Lower lobe of right lung (tissue), 2 donors: Measurements from ENCODE around the gene PHLDA3. TPM values are rescaled to one million over a fixed set of nuclear protein-coding genes. Genes with fewer than 3 reads are reported as not detected.

Experiments used
- ATAC-seq, 2 donors: fragments of 200-7000 bp; cut with Tn5 transposase; one replicate each; pipeline ENCODE4 v1.9.1; 2020 to 2022; ENCODE audit warnings: mild to moderate bottlenecking in 2 of 2, moderate library complexity in 2 of 2
- DNase-seq: peaks from one replicate; pipeline ENCODE4 v3.0.0-alpha.2; 2020
- H3K27ac ChIP-seq: fragments of 200-600 bp; one replicate; pipeline ENCODE4 v1.8.0; 2022
- H3K27me3 ChIP-seq: fragments of 200-600 bp; one replicate; pipeline ENCODE4 v1.8.0; 2022; ENCODE audit warnings: low read depth
- H3K36me3 ChIP-seq: fragments of 200-600 bp; one replicate; pipeline ENCODE4 v1.8.0; 2022; ENCODE audit warnings: mild to moderate bottlenecking
- H3K4me1 ChIP-seq: fragments of 200-600 bp; one replicate; pipeline ENCODE4 v1.8.0; 2022
- H3K4me3 ChIP-seq: fragments of 200-600 bp; one replicate; pipeline ENCODE4 v1.8.0; 2022; ENCODE audit warnings: mild to moderate bottlenecking
- H3K9me3 ChIP-seq: fragments of 200-600 bp; one replicate; pipeline ENCODE4 v1.8.0; 2022
- intact Hi-C: fragments of 100-400 bp; cut with DNase I; formaldehyde crosslinking; loops from one replicate; pipeline ENCODE4 v1.11.0; 2022
- total RNA-seq: library from RNA; stranded (reverse); fragmentation: NEBNext Ultra II Directional; extraction: Animal tissue kit (Norgen Biotek cat#: 25700); gene quantifications from one replicate; pipeline ENCODE4 v1.2.1, GENCODE V29; 2021
- TF ChIP-seq, protein P1 (sequence below): fragments of 200-600 bp; IDR thresholded peaks from one replicate; pipeline ENCODE4 v1.8.0; 2022; ENCODE audit warnings: antibody characterized with exemption, mild to moderate bottlenecking
- donor health status: DM: no; HTN: yes; CAD: no; lungs with severe emphysema.

Gene PHLDA3
- total RNA-seq, 1 donor from 2014 or later: 97.1 TPM

DNA sequence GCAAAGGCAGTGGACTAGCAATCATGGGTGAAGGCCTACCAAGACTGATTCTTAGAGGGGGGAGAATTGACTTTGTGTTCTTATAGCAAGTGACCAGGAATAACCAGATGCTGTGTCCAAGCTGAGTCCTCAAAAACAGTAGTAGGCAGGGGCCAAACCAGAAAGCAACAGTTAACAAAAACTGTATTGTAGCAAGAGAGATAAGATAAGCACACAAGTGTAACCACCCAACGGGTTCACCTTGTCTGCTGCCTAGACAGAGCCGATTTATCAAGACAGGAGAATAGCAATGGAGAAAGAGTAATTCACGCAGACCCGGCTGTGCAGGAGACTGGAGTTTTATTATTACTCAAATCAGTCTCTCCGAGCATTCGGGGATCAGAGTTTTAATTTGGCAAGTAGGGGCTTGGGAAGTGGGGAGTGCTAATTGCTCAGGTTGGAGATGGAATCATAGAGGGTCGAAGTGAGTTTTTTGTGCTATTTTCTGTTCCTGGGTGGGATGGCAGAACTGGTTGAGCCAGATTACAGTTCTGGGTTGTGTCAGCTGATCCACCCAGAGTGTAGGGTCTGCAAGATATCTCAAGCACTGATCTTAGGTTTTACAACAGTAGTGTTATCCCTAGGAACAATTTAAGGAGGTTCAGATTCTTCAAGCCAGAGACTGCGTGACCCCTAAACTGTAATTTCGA is 46.2 kb upstream of the PHLDA3 start:
- TF ChIP-seq, protein P1, sequence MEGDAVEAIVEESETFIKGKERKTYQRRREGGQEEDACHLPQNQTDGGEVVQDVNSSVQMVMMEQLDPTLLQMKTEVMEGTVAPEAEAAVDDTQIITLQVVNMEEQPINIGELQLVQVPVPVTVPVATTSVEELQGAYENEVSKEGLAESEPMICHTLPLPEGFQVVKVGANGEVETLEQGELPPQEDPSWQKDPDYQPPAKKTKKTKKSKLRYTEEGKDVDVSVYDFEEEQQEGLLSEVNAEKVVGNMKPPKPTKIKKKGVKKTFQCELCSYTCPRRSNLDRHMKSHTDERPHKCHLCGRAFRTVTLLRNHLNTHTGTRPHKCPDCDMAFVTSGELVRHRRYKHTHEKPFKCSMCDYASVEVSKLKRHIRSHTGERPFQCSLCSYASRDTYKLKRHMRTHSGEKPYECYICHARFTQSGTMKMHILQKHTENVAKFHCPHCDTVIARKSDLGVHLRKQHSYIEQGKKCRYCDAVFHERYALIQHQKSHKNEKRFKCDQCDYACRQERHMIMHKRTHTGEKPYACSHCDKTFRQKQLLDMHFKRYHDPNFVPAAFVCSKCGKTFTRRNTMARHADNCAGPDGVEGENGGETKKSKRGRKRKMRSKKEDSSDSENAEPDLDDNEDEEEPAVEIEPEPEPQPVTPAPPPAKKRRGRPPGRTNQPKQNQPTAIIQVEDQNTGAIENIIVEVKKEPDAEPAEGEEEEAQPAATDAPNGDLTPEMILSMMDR: no peak
- no peaks in the 10 kb centered on the region for H3K27me3 ChIP-seq
- no peak for ATAC-seq
- intact Hi-C loops: loop anchor here (5.0 kb wide), 1 partner anchor 33 kb away; no protein-coding TSS in a partner anchor
- H3K4me1 ChIP-seq: peaks cover 23% of the 10 kb centered on the region
- DNase-seq: no peak
- no peak overlapping the region for H3K27ac ChIP-seq
- H3K9me3 ChIP-seq: no peaks in the 10 kb centered on the region
- H3K36me3 ChIP-seq: no peaks in the 10 kb centered on the region
- no peak overlapping the region for H3K4me3 ChIP-seq

DNA sequence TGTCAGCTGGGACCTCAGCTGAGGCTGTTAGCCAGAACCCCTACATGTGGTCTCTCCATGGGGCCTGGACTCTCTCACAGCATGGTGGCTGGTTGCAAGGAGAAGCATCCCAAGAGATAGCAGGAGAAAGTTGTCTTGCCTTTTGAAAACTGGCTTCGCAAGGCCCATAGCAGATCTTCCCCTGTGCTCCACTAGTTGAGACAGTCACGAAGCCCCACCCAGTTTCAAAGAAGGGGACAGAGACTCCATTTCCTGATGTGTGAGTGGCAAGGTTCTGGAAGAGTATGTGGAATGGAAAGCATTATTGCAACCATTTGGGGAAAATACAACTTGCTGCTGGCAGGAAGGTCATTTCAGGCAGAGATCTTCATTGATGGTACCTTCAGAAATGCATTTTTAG is 45.5 kb upstream of the PHLDA3 start:
- DNase-seq (no peak), ATAC-seq (no peak)
- no peaks in the 10 kb centered on the region for H3K27me3 ChIP-seq
- H3K36me3 ChIP-seq: no peaks in the 10 kb centered on the region
- H3K9me3 ChIP-seq: no peaks in the 10 kb centered on the region
- H3K4me1 ChIP-seq: peaks cover 23% of the 10 kb centered on the region
- H3K27ac ChIP-seq: no peak overlapping the region
- TF ChIP-seq, protein P1: no peak
- H3K4me3 ChIP-seq: no peak overlapping the region
- intact Hi-C loops: no loop called here

DNA sequence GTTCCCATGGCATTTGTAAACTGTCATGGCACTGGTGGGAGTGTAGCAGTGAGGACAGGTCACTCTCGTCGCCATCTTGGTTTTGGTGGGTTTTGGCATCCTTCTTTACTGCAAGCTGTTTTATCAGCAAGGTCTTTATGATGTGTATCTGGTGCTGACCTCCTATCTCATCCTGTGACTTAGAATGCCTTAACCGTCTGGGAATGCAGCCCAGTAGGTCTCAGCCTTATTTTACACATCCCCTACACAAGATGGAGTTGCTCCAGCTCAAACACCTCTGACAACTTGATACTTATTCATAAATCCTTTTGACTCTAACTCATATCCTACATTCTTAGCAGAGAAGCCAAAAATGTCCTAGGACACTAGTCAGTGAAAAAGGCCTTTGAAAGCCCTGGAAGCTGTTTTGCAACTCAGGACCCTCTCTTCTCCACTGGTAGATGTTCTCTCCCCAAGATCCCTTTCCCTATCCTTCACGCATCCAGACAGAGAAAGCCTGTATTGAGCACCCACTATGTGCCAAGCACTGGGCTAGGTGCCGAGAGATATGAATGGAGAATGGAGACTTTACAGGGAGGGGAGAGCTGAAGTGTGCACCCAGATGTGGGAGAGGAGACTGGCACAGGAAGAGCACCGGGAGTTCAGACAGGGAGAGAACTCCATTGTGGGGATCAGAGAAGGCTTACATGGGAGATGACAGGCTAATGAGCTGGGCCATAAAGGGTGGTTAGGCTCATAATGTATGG is 44.7 kb upstream of the PHLDA3 start:
- no peaks in the 10 kb centered on the region for H3K9me3 ChIP-seq
- H3K27ac ChIP-seq: no peak overlapping the region
- peaks cover 23% of the 10 kb centered on the region for H3K4me1 ChIP-seq
- no peaks in the 10 kb centered on the region for H3K36me3 ChIP-seq
- DNase-seq (no peak), ATAC-seq (no peak)
- TF ChIP-seq, protein P1: no peak
- intact Hi-C loops: no loop called here
- no peak overlapping the region for H3K4me3 ChIP-seq
- no peaks in the 10 kb centered on the region for H3K27me3 ChIP-seq

DNA sequence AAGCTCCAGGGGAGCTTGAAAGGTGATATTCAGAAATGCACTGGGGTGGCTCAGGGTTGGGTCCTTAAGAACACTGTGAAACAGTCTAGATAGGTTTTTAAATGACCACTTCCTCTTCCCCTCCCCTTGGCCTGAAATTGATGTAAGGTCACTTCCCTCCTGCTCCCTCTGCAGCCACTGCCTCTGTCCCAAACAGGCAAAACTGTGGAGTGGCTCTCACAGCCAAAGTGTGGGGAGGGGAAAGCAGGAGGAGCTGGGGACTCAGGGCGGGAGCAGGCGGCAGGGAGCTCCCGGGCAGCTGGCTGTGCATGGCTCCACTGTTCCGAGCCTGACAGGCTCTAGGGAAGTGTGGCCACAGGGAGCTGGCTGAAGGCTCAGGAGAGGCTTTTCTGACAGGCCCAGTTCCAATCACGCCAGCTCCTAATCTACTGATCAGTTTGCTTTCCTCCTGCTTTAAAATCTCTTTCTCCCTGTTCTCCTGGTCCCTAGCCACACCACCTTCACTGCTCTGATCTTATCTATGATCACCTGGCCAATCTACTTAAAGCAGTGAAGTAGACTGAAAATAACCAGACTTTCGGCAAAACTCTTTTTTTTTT is 43.1 kb upstream of the PHLDA3 start:
- no peak overlapping the region for H3K4me3 ChIP-seq
- ATAC-seq: peak; percentile 88 to 90
- peak overlapping the region; percentile 78 for H3K27ac ChIP-seq
- no peaks in the 10 kb centered on the region for H3K36me3 ChIP-seq
- no peaks in the 10 kb centered on the region for H3K27me3 ChIP-seq
- TF ChIP-seq, protein P1: no peak
- intact Hi-C loops: no loop called here
- H3K4me1 ChIP-seq: peaks cover 39% of the 10 kb centered on the region
- DNase-seq: peak; percentile 83
- H3K9me3 ChIP-seq: no peaks in the 10 kb centered on the region

DNA sequence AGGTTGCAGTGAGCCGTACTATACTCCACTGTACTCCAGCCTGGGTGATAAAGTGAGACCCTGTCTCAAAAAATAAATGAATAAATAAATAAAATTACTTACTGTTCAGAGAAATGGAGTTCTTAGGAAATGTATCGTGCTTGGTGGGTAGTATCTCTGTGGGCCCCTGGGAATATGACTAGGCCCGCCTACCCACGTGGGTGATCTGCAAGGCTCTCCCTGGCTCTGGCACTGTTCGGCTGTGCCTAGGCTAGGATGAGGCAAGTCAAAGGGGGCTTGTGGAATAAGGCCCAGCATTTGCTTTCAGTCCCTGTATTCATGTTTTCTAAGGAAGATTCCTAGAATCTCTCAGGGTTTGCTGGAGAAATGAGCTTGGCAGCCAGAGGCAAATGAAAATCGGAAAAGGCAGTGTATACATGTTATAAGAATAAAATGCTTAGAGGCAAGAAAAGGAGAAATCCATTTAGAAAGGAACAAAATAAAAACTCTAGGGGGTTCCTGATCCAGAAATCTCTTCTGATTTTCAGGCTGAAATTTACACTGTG is 42.5 kb upstream of the PHLDA3 start:
- ATAC-seq (no peak), DNase-seq (no peak)
- Histone ChIP-seq H3K4me3 (no peak overlapping the region), H3K4me1 (peaks cover 41% of the 10 kb centered on the region), H3K36me3 (no peaks in the 10 kb centered on the region), H3K27ac (peak overlapping the region; percentile 78), H3K27me3 (no peaks in the 10 kb centered on the region), H3K9me3 (no peaks in the 10 kb centered on the region)
- intact Hi-C loops: no loop called here
- TF ChIP-seq, protein P1: no peak
